NCI-H1092 treated with DMSO at 0.1 percent for 48 hours (cell line): ENCODE data around the gene CNNM1.

Experiments
- DNase-seq: peaks from one replicate; lab custom pipeline; 2025; lab: John Stamatoyannopoulos, UW

CNNM1 gene

GRCh38 chr10:99421233-99421739 is 92.1 kb downstream of the CNNM1 start:
- DNase-seq = no peak

GRCh38 chr10:99422529-99423096 is 93.5 kb downstream of the CNNM1 start:
- no peak for DNase-seq

- DNase-seq = no peak
Measured at GRCh38 chr10:99424656-99425055, 95.5 kb downstream of the CNNM1 start.

GRCh38 chr10:99425204-99425603 is 96.0 kb downstream of the CNNM1 start:
- DNase-seq = no peak

- DNase-seq = no peak
Measured at GRCh38 chr10:99426689-99427088, 97.5 kb downstream of the CNNM1 start.

- no peak for DNase-seq
Measured at GRCh38 chr10:99427566-99428190, 98.5 kb downstream of the CNNM1 start.

- DNase-seq = no peak
Measured at GRCh38 chr10:99429517-99430095, 100.5 kb downstream of the CNNM1 start.

GRCh38 chr10:99430116-99430450 is 100.9 kb downstream of the CNNM1 start:
- DNase-seq = no peak

GRCh38 chr10:99430451-99431189 is 101.5 kb downstream of the CNNM1 start, which contains the start of gene GOT1:
TSS of gene GOT1 (minus strand) at chr10:99430624. CDS start at chr10:99430565, 59 bp downstream.
- peak; percentile 98 for DNase-seq

GRCh38 chr10:99431190-99431760 is 102.1 kb downstream of the CNNM1 start:
- DNase-seq = no peak

- DNase-seq = no peak
Measured at GRCh38 chr10:99432047-99432446, 102.9 kb downstream of the CNNM1 start.

- no peak for DNase-seq
Measured at GRCh38 chr10:99432881-99433280, 103.7 kb downstream of the CNNM1 start.

- DNase-seq = no peak
Measured at GRCh38 chr10:99433378-99434020, 104.3 kb downstream of the CNNM1 start.

GRCh38 chr10:99435986-99436638 is 107.0 kb downstream of the CNNM1 start:
- DNase-seq = peak; percentile 15

- no peak for DNase-seq
Measured at GRCh38 chr10:99438890-99439289, 109.7 kb downstream of the CNNM1 start.

- DNase-seq = no peak
Measured at GRCh38 chr10:99442394-99442793, 113.2 kb downstream of the CNNM1 start.

GRCh38 chr10:99443500-99443899 is 114.3 kb downstream of the CNNM1 start:
- no peak for DNase-seq
